ENCODE measurements around the gene COG4. TPM values are rescaled to one million over a fixed set of nuclear protein-coding genes. Genes with fewer than 3 reads are reported as not detected.
"Not testable (repeated sequence)": the region's sequence is repeated elsewhere in the genome, so short reads cannot be mapped to it uniquely, and the experiment has no call there.

Gene COG4
- total and polyA plus RNA-seq, 9 donors, result 30.6 to 48.2 (median 39.2) TPM

GRCh38 chr16:70529954-70530353 lies 6.6 kb upstream of the COG4 start:
- WGBS (ENCODE audit: insufficient coverage), result no CpG with 5 or more reads among the region's 7 CpGs
- peaks cover 55% of the 10 kb centered on the region for H3K36me3 ChIP-seq (ENCODE audit: control insufficient read depth, insufficient read depth, low read length)
- not testable (repeated sequence) for H3K4me1 ChIP-seq (ENCODE audit: control insufficient read depth, insufficient read depth, low read length)

GRCh38 chr16:70529051-70529777 lies 5.9 kb upstream of the COG4 start:
- Histone ChIP-seq H3K27me3 (ENCODE audit: control insufficient read depth, insufficient read depth, low read length) (no peaks in the 10 kb centered on the region), H3K36me3 (ENCODE audit: control insufficient read depth, insufficient read depth, low read length) (peaks cover 51% of the 10 kb centered on the region), H3K4me3 (ENCODE audit: low read length) (no peak overlapping the region), H3K9me3 (replicated peaks; ENCODE audit: control insufficient read depth, low read depth, low read length) (no peaks in the 10 kb centered on the region), H3K4me1 (ENCODE audit: control insufficient read depth, insufficient read depth, low read length) (peaks cover 12% of the 10 kb centered on the region), H3K27ac (ENCODE audit: low read length) (no peak overlapping the region)
- DNase-seq, result peak; percentile 49
- WGBS (ENCODE audit: insufficient coverage), result 67% methylated on average over 3 of the region's 8 CpGs

More at GRCh38 chr16:70529954-70530353, 6.6 kb upstream of the COG4 start:
- H3K9me3 ChIP-seq (replicated peaks; ENCODE audit: control insufficient read depth, low read depth, low read length); H3K4me3 ChIP-seq (ENCODE audit: low read length); H3K27me3 ChIP-seq (ENCODE audit: control insufficient read depth, insufficient read depth, low read length); DNase-seq; H3K27ac ChIP-seq (ENCODE audit: low read length): not testable (repeated sequence)

- Histone ChIP-seq H3K27ac (ENCODE audit: low read length) (no peak overlapping the region), H3K4me1 (ENCODE audit: control insufficient read depth, insufficient read depth, low read length) (peaks cover 13% of the 10 kb centered on the region), H3K27me3 (ENCODE audit: control insufficient read depth, insufficient read depth, low read length) (no peaks in the 10 kb centered on the region), H3K36me3 (ENCODE audit: control insufficient read depth, insufficient read depth, low read length) (peaks cover 41% of the 10 kb centered on the region), H3K4me3 (ENCODE audit: low read length) (no peak overlapping the region), H3K9me3 (replicated peaks; ENCODE audit: control insufficient read depth, low read depth, low read length) (no peaks in the 10 kb centered on the region)
- WGBS (ENCODE audit: insufficient coverage), result 77% methylated on average over 3 of the region's 8 CpGs
- no peak for DNase-seq
These were observed 4.1 kb upstream of the COG4 start for GRCh38 chr16:70527315-70527996.

GRCh38 chr16:70526403-70526802 lies 3.0 kb upstream of the COG4 start:
- H3K27ac ChIP-seq (ENCODE audit: low read length), result no peak overlapping the region
- peaks cover 31% of the 10 kb centered on the region for H3K36me3 ChIP-seq (ENCODE audit: control insufficient read depth, insufficient read depth, low read length)
- no peak overlapping the region for H3K4me3 ChIP-seq (ENCODE audit: low read length)
- WGBS (ENCODE audit: insufficient coverage), result no CpG with 5 or more reads among the region's 6 CpGs
- H3K4me1 ChIP-seq (ENCODE audit: control insufficient read depth, insufficient read depth, low read length), result peaks cover 19% of the 10 kb centered on the region
- no peaks in the 10 kb centered on the region for H3K27me3 ChIP-seq (ENCODE audit: control insufficient read depth, insufficient read depth, low read length)
- no peak for DNase-seq
- H3K9me3 ChIP-seq (replicated peaks; ENCODE audit: control insufficient read depth, low read depth, low read length), result no peaks in the 10 kb centered on the region

GRCh38 chr16:70524399-70524825 lies 1.1 kb upstream of the COG4 start:
- 0% methylated on average over 19 of the region's 24 CpGs for WGBS (ENCODE audit: insufficient coverage)
- not testable (repeated sequence) for H3K27me3 ChIP-seq (ENCODE audit: control insufficient read depth, insufficient read depth, low read length); DNase-seq; H3K9me3 ChIP-seq (replicated peaks; ENCODE audit: control insufficient read depth, low read depth, low read length)
- Histone ChIP-seq H3K36me3 (ENCODE audit: control insufficient read depth, insufficient read depth, low read length) (peaks cover 19% of the 10 kb centered on the region), H3K4me1 (ENCODE audit: control insufficient read depth, insufficient read depth, low read length) (peaks cover 19% of the 10 kb centered on the region), H3K27ac (ENCODE audit: low read length) (peak overlapping the region; percentile 97), H3K4me3 (ENCODE audit: low read length) (peak overlapping the region; percentile 100)

GRCh38 chr16:70523743-70524398 lies 517 bp upstream of the COG4 start, which contains the start of gene SF3B3:
Gene SF3B3, plus strand, starts transcription at chr16:70523816. Its CDS starts 2,841 bp downstream, at chr16:70526657.
- no peak for DNase-seq
- Histone ChIP-seq H3K27me3 (ENCODE audit: control insufficient read depth, insufficient read depth, low read length) (no peaks in the 10 kb centered on the region), H3K36me3 (ENCODE audit: control insufficient read depth, insufficient read depth, low read length) (peaks cover 16% of the 10 kb centered on the region), H3K27ac (ENCODE audit: low read length) (peak within 1 kb of the TSS; percentile 97), H3K4me3 (ENCODE audit: low read length) (peak within 1 kb of the TSS; percentile 100), H3K9me3 (replicated peaks; ENCODE audit: control insufficient read depth, low read depth, low read length) (no peaks in the 10 kb centered on the region), H3K4me1 (ENCODE audit: control insufficient read depth, insufficient read depth, low read length) (peaks cover 19% of the 10 kb centered on the region)
- 0% methylated on average over 14 of the region's 32 CpGs for WGBS (ENCODE audit: insufficient coverage)

- WGBS (ENCODE audit: insufficient coverage), result 79% methylated on average over 6 of the region's 18 CpGs
- Histone ChIP-seq H3K27me3 (ENCODE audit: control insufficient read depth, insufficient read depth, low read length) (no peaks in the 10 kb centered on the region), H3K36me3 (ENCODE audit: control insufficient read depth, insufficient read depth, low read length) (peaks cover 11% of the 10 kb centered on the region), H3K27ac (ENCODE audit: low read length) (peak overlapping the region; percentile 97), H3K4me3 (ENCODE audit: low read length) (peak overlapping the region; percentile 100), H3K9me3 (replicated peaks; ENCODE audit: control insufficient read depth, low read depth, low read length) (no peaks in the 10 kb centered on the region), H3K4me1 (ENCODE audit: control insufficient read depth, insufficient read depth, low read length) (peaks cover 19% of the 10 kb centered on the region)
- no peak for DNase-seq
These were observed 908 bp downstream of the COG4 start for GRCh38 chr16:70522216-70523075.

GRCh38 chr16:70520612-70521297 lies 2.6 kb downstream of the COG4 start:
- H3K27ac ChIP-seq (ENCODE audit: low read length), result no peak overlapping the region
- H3K4me1 ChIP-seq (ENCODE audit: control insufficient read depth, insufficient read depth, low read length), result peaks cover 17% of the 10 kb centered on the region
- no peak overlapping the region for H3K4me3 ChIP-seq (ENCODE audit: low read length)
- H3K36me3 ChIP-seq (ENCODE audit: control insufficient read depth, insufficient read depth, low read length), result peaks cover 20% of the 10 kb centered on the region
- WGBS (ENCODE audit: insufficient coverage), result 89% methylated on average over 6 of the region's 8 CpGs
- DNase-seq, result no peak
- no peaks in the 10 kb centered on the region for H3K27me3 ChIP-seq (ENCODE audit: control insufficient read depth, insufficient read depth, low read length)
- no peaks in the 10 kb centered on the region for H3K9me3 ChIP-seq (replicated peaks; ENCODE audit: control insufficient read depth, low read depth, low read length)

GRCh38 chr16:70512456-70512855 lies 10.9 kb downstream of the COG4 start:
- DNase-seq, result no peak
- no peaks in the 10 kb centered on the region for H3K4me1 ChIP-seq (ENCODE audit: control insufficient read depth, insufficient read depth, low read length)
- H3K9me3 ChIP-seq (replicated peaks; ENCODE audit: control insufficient read depth, low read depth, low read length), result no peaks in the 10 kb centered on the region
- peaks cover 69% of the 10 kb centered on the region for H3K36me3 ChIP-seq (ENCODE audit: control insufficient read depth, insufficient read depth, low read length)
- no peak overlapping the region for H3K27ac ChIP-seq (ENCODE audit: low read length)
- 100% methylated on average over 4 of the region's 5 CpGs for WGBS (ENCODE audit: insufficient coverage)
- no peak overlapping the region for H3K4me3 ChIP-seq (ENCODE audit: low read length)
- H3K27me3 ChIP-seq (ENCODE audit: control insufficient read depth, insufficient read depth, low read length), result no peaks in the 10 kb centered on the region
